Endothelial cell of umbilical vein (primary cell): ENCODE data around the gene POLR2L. TPM values are rescaled to one million over a fixed set of nuclear protein-coding genes. Genes with fewer than 3 reads are reported as not detected.

Experiments used
- BruUV-seq: library from RNA; stranded (reverse); fragments of 400-500 nt; replicated peaks from 2 replicates; lab custom pipeline; 2021; lab: Mats Ljungman, UMichigan
- CTCF ChIA-PET: fragments of 300-600, 350-600 bp; sonication (Branson Sonifier 250); formaldehyde crosslinking; loops from one replicate; lab custom pipeline; 2021; ENCODE audit warnings: antibody characterized with exemption, inconsistent platforms; lab: Charles Lee
- POLR2A ChIA-PET: fragments of 300-600, 350-600 bp; sonication (Branson Sonifier 250); formaldehyde crosslinking; loops from one replicate; lab custom pipeline; 2021; ENCODE audit warnings: antibody characterized with exemption, inconsistent platforms; lab: Charles Lee
- DNase-seq: peaks from one replicate; pipeline ENCODE4 v3.0.0-alpha.2; 2011; ENCODE audit warnings: low read depth, low spot score
- FAIRE-seq: peaks from 2 replicates; lab custom pipeline; 2011; peaks lifted over from hg19 to GRCh38; lab: Jason Lieb, UNC
- H2AFZ ChIP-seq: 2 replicates; pipeline ENCODE4 v1.6.0; 2012; ENCODE audit warnings: low read depth, low read length, control low read depth, inconsistent platforms
- H3K27ac ChIP-seq: 2 replicates; pipeline ENCODE4 v1.5.1; 2011; ENCODE audit warnings: low read depth, mild to moderate bottlenecking, control low read depth, low read length, moderate library complexity; ENCODE audit not compliant: insufficient read depth
- H3K27me3 ChIP-seq, 2 experiments: 2 replicates each; pipeline versions ENCODE4 v1.6.0 to v1.6.1; 2011; ENCODE audit warnings: low read length in 2 of 2, mixed read lengths in 1 of 2; ENCODE audit not compliant: control insufficient read depth in 2 of 2, insufficient read depth in 2 of 2
- H3K36me3 ChIP-seq, 2 experiments: 2 replicates in 1 of 2; 3 replicates in 1 of 2; pipeline ENCODE4 v1.5.1; 2011; ENCODE audit warnings: low read length in 2 of 2, mild to moderate bottlenecking in 1 of 2, moderate library complexity in 1 of 2; ENCODE audit not compliant: control insufficient read depth in 2 of 2, insufficient read depth in 2 of 2; ENCODE audit errors: extremely low read depth in 1 of 2
- H3K4me1 ChIP-seq: 3 replicates; pipeline ENCODE4 v1.5.1; 2011; ENCODE audit warnings: mild to moderate bottlenecking, low read length; ENCODE audit not compliant: control insufficient read depth, insufficient read depth; ENCODE audit errors: extremely low read depth
- H3K4me2 ChIP-seq: 2 replicates; pipeline ENCODE4 v1.6.1; 2011; ENCODE audit warnings: low read length, control low read depth, mixed read lengths; ENCODE audit not compliant: insufficient read depth
- H3K4me3 ChIP-seq, 3 experiments: fragments of 200-600 bp in 1 of 3; sonication (generic), shearing (Covaris generic) in 1 of 3; replicated peaks in 1 of 3; 2 replicates each; pipeline ENCODE4 v1.5.1; 2011 to 2016; ENCODE audit warnings: control low read depth in 3 of 3, low read length in 3 of 3, mild to moderate bottlenecking in 2 of 3, inconsistent platforms in 1 of 3, low read depth in 1 of 3, moderate library complexity in 1 of 3; ENCODE audit not compliant: insufficient read depth in 1 of 3
- H3K79me2 ChIP-seq: 2 replicates; pipeline ENCODE4 v1.6.0; 2012; ENCODE audit warnings: low read length, inconsistent platforms; ENCODE audit not compliant: control insufficient read depth, insufficient read depth
- H3K9ac ChIP-seq: replicated peaks from 2 replicates; pipeline ENCODE3; 2011; ENCODE audit warnings: low read length, control low read depth; ENCODE audit not compliant: insufficient read depth; ENCODE audit errors: extremely low read depth
- H3K9me1 ChIP-seq: replicated peaks from 3 replicates; pipeline ENCODE4 v1.6.0; 2011; ENCODE audit warnings: mild to moderate bottlenecking, low read length; ENCODE audit not compliant: control insufficient read depth, insufficient read depth; ENCODE audit errors: extremely low read depth
- H3K9me3 ChIP-seq: replicated peaks from 2 replicates; pipeline ENCODE4 v1.5.1; 2012; ENCODE audit warnings: low read length, inconsistent platforms; ENCODE audit not compliant: control insufficient read depth, insufficient read depth
- H4K20me1 ChIP-seq: replicated peaks from 2 replicates; pipeline ENCODE3; 2011; ENCODE audit warnings: mild to moderate bottlenecking, low read length; ENCODE audit not compliant: control insufficient read depth, insufficient read depth; ENCODE audit errors: extremely low read depth
- CTCF ChIP-seq, 2 donors: IDR thresholded peaks; 1 replicate in 1 of 2; 2 replicates in 1 of 2; pipeline ENCODE4 v1.5.1; 2011; ENCODE audit warnings: low read length in 2 of 2, mild to moderate bottlenecking in 2 of 2, moderate library complexity in 2 of 2, control low read depth in 1 of 2, inconsistent platforms in 1 of 2, low read depth in 1 of 2; ENCODE audit not compliant: insufficient read depth in 1 of 2; ENCODE audit errors: extremely low read depth in 1 of 2
- EZH2 ChIP-seq: IDR thresholded peaks from 2 replicates; pipeline ENCODE4 v1.6.1; 2012; ENCODE audit warnings: borderline replicate concordance, low read depth, mild to moderate bottlenecking, moderate library complexity, low read length, inconsistent platforms; ENCODE audit not compliant: severe bottlenecking
- FOS ChIP-seq: IDR thresholded peaks from 2 replicates; pipeline ENCODE4 v1.6.1; 2011; ENCODE audit warnings: mild to moderate bottlenecking, low read length, moderate library complexity, borderline replicate concordance; ENCODE audit not compliant: insufficient read depth
- GATA2 ChIP-seq: IDR thresholded peaks from 2 replicates; pipeline ENCODE4 v1.7.0; 2011; ENCODE audit warnings: low read depth, mild to moderate bottlenecking, moderate library complexity, mixed read lengths, low read length; ENCODE audit not compliant: insufficient read length, insufficient read depth
- JUN ChIP-seq: IDR thresholded peaks from 2 replicates; pipeline ENCODE4 v1.6.1; 2011; ENCODE audit warnings: borderline replicate concordance, low read depth; ENCODE audit not compliant: insufficient read length, insufficient read depth
- MAX ChIP-seq: IDR thresholded peaks from 2 replicates; pipeline ENCODE4 v1.6.1; 2011; ENCODE audit not compliant: insufficient read depth, insufficient read length
- MYC ChIP-seq: IDR thresholded peaks from one replicate; pipeline ENCODE4 v1.6.1; 2011; ENCODE audit warnings: mild to moderate bottlenecking, low read depth, low read length
- POLR2A ChIP-seq: IDR thresholded peaks from 2 replicates; pipeline ENCODE4 v1.6.1; 2012; ENCODE audit warnings: low read depth, mild to moderate bottlenecking, control low read depth, low read length
- POLR2AphosphoS5 ChIP-seq: IDR thresholded peaks from 2 replicates; pipeline ENCODE4 v1.6.1; 2012; ENCODE audit warnings: low read depth, mild to moderate bottlenecking, control low read depth, low read length, moderate library complexity; ENCODE audit not compliant: insufficient read depth
- dilution Hi-C: fragments of 300-500 bp; cut with MboI; formaldehyde crosslinking; loops from one replicate; pipeline ENCODE4 v1.15.0; 2019; ENCODE audit warnings: low sequenced_read_pairs; ENCODE audit not compliant: extremely low pct_ligation_motif_present
- intact Hi-C: fragments of 100-400 bp; cut with micrococcal nuclease; formaldehyde crosslinking; loops from one replicate; pipeline ENCODE4 v1.10.0; 2022
- polyA plus RNA-seq, 4 experiments: library from polyadenylated mRNA; depleted of rRNA in 3 of 4; stranded (reverse) in 3 of 4; unstranded in 1 of 4; fragments of >200 nt; gene quantifications; 2 replicates each; pipeline versions ENCODE4 v1.2.1 to v1.2.3, GENCODE V29; 2011 to 2012; ENCODE audit warnings: missing spikeins in 1 of 4
- total RNA-seq: library from RNA; stranded (reverse); gene quantifications from 2 replicates; pipeline ENCODE4 v1.2.3, GENCODE V29; 2021

The POLR2L gene
- total and polyA plus RNA-seq, 2 donors (not counting 3 experiments of a cell fraction or from before 2014, with no cell fraction given) = 146 to 259 TPM

GRCh38 chr11:821512-822371 lies 20.6 kb downstream of the POLR2L start:
- Histone ChIP-seq H3K4me3 (no peak overlapping the region), H3K36me3 (peaks cover 4 to 17% of the 10 kb centered on the region in 2 experiments), H3K9me1 (no peaks in the 10 kb centered on the region), H2AFZ (no peak overlapping the region), H3K4me1 (peaks cover 20% of the 10 kb centered on the region), H3K27ac (no peak overlapping the region), H3K27me3 (no peaks in the 10 kb centered on the region), H3K4me2 (no peak overlapping the region), H4K20me1 (no peaks in the 10 kb centered on the region), H3K79me2 (peaks cover 19% of the 10 kb centered on the region), H3K9ac (no peak overlapping the region), H3K9me3 (no peaks in the 10 kb centered on the region)
- dilution Hi-C loops = no loop called here
- POLR2A ChIA-PET = interaction anchor here (0.6 to 1.1 kb wide), 2 partner anchors 11 to 23 kb away, joined by 4 read pairs; no protein-coding TSS in a partner anchor
- FAIRE-seq (no peak), DNase-seq (no peak)
- BruUV-seq = no TSS peak
- no peak for TF ChIP-seq POLR2A
- no peak for TF ChIP-seq EZH2
- no peak for TF ChIP-seq MYC
- no peak for TF ChIP-seq JUN
- no peak for TF ChIP-seq POLR2AphosphoS5
- TF ChIP-seq CTCF (IDR thresholded peaks at IDR 0.05; ENCODE audit: extremely low read depth in 1 of 2, insufficient read depth in 1 of 2, low read depth in 1 of 2, low read length in 2 of 2) = no peak
- no peak for TF ChIP-seq MAX
- no peak for TF ChIP-seq FOS
- no peak for TF ChIP-seq GATA2
- CTCF ChIA-PET = interaction anchor here (0.6 to 1.2 kb wide), 2 partner anchors 26 to 280 kb away, joined by 4 read pairs; no protein-coding TSS in a partner anchor
- intact Hi-C loops = no loop called here
